HG03066 (cell line): ENCODE data around the gene TMEM247.
"Not testable (repeated sequence)": the region's sequence is repeated elsewhere in the genome, so short reads cannot be mapped to it uniquely, and the experiment has no call there.

Source experiments
- ATAC-seq: cut with Tn5 transposase; IDR thresholded peaks from one replicate; pipeline ENCODE4 v1.9.1; 2021; ENCODE audit warnings: low read depth; ENCODE audit not compliant: unreplicated experiment

TMEM247 gene

DNA sequence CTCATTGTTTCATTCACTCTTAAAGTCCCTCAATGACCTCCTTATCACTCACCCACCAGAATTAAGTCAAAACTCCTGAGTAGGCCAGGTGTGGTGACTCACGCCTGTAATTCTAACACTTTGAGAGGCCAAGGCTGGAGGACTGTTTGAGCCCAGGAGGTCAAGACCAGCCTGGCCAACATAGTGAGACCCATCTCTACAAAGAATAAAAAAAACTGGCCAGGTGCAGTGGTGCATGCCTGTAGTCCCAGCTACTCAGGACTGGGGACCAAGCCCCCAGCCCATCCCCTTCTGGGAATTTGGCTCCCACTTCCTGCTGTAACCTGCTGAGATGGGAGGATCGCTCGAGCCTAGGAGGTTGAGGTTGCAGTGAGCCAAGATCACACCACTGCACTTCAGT lies 28.9 kb downstream of the TMEM247 start:
- no peak for ATAC-seq

DNA sequence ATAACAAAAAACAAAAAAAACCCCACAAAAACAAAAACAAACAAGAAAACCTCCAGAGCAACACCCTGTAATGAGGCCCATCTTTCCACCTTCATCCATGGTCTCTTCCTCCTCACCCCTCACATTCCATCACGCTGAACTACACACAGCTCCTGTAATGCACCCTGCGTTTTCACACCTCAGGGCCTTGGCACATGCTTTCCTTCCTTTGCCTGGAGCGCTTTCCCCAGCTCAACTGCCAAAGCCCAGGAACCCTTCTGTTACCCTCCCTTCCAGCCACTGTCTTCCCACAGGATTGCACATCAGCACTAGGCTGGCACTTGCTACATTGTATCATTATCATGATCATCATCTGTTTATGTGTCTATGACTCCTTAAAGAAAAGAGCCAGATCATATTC lies 29.4 kb downstream of the TMEM247 start:
- ATAC-seq: no peak

DNA sequence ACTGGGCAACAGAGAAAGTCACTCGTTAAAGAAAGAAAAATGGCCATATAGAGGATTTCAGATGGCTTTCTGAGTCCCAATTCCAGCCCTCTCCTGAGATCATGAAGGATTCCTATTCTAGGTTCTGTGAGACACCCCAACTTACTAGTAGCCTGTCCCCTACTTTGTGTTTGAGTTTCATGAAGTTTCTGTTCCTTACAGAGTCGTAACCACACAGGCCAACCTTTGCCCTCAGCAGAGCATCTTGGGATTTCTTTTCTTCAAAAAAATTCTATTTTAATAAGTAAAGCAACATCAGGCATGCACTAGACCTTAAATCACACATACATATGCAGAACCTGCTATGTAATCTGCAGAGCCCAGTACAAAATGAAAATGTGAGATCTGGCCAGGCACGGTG lies 30.4 kb downstream of the TMEM247 start:
- ATAC-seq: no peak

DNA sequence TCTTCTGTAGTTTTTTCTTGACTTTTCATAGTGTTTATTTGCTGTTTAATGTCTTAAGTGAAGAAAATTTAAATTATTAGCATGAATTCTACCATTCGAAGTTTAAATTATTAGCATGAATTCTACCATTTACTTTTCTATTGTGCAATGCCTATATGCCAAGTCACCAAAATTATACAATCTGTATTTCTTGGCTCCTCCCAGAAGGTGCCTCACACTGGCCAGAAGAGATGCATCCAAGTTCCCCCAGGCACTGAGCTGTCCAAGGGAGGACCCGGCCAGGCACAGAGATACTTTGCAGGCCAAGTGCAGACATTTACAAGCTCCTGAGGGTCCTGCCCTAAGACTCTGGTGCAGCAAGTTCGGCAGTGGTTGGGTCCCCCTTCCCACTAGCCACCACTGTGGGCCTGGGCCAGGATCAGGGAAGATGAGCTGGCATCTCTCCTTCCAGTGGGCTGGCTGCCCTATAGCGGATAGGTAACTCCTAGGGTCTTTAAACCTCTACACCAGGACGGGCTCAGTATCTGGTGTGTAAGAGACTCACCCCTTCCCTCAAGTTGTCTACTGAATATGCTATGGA lies 31.3 kb downstream of the TMEM247 start:
- no peak for ATAC-seq

DNA sequence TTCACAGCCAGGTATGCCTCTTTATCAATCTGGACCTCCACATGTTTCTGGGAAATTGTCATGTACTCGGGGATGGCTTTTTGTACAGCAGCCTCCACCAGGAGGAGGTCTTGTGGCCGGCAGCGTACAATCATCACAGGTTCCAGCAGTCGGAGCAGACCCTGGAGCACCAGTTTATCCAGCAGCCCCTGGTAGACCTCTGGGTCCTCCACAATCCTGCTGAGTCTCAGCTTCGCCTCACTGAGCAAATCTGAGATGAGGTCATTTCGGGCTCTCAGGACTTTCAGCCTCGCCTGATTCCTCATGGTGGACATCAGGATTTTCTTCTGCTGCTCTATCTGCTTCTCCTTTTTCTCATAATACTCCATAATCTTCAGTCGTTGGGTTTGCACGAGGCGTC lies 32.8 kb downstream of the TMEM247 start:
- no peak for ATAC-seq

DNA sequence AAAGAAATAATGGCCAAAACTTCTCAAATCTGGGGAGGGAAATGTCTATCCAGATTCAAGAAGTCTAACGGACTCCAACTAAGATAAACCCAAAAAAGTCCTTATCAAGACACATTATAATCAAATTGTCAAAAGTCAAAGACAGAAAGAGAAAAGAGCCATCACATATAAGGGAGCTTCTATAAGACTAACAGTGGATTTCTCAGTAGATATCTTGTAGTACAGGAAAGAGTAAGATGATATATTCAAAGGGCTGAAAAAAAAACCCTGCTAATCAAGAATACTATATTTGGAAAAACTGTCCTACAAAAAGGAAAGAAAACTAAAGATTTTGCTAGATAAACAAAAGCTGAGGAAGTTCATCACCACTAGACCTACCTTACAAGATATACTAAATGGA lies 35.4 kb downstream of the TMEM247 start:
- no peak for ATAC-seq

DNA sequence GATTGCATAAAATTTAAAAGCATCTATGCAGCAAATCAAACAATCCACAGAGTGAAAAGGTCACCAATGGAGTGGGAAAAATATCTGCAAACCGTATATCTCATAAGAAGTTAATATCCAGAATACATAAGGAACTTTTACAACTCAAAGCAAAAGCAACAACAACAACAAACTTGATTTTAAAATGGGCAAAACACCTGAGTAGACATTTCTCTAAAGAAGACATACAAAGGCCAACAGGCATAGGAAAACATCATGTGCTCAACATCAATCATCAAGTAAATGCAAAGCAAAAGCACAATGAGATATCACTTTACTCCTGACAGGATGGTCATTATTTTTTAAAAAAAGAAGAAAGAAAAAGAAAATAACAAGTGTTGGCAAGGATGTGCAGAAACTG lies 38.1 kb downstream of the TMEM247 start:
- ATAC-seq: no peak

DNA sequence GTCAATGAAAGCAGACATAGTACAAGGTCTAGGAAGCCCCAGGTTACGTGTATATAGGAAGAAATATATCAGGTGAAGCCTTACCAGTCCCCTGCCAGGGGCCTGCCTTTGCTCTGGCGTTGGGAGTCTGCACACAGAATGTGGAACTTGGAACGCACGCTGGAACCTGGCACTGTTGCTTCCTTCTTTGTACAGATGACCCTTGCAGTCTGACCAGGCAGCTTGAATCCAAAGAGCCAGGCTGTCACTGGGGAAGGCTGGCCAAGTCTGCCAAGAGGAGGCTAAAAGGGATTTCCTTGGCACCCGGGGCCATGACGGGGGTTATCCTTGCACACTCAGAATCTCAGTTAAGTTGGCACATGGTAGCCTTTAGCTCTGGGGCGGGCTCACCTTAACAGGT lies 39.5 kb downstream of the TMEM247 start:
- no peak for ATAC-seq

DNA sequence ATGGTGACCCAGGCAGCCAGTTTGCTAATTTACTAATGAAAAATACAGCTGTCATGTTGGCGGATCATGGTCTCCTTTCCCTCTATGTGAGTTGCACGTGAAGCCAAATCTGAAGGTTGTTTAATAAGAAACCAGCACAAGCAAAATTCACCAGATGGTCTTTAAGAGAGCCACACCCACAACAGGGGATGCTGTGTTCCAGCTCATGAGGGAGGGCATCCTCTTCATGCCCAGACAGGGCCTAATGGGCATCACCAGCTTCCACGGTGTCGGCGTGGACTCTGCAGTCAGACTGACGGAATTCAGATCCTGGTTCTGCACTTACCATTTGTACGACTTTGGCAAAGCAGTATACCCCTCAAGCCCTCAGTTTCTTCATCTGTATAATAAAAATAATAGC lies 39.9 kb downstream of the TMEM247 start:
- no peak for ATAC-seq

DNA sequence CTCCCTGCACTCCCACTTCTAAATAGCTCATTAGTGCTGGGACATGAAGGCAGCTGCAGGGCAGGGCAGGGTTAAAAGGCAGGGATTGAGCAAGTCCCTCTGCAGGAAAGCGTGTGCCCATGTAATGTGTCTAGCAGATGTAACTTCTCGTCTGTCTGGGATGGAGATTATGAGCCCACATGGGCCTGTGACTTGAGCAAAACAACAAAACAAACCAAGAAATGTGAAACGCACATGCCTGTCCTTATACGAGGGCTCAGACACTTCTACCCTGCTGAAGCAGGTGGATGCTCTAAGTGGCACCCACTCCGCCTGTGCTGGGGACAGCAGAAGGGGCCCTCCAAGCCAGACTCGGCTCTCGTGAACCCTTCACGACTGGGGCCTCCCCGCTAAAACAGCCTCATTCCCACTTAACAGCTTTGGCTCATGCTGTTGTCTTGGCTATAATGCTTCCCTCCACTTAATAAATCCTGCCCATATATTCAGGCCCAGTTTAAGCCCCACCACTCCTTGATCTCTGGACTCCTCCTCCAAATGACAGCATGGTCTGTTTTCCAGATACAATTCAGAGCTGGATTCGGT lies 40.9 kb downstream of the TMEM247 start:
- no peak for ATAC-seq

DNA sequence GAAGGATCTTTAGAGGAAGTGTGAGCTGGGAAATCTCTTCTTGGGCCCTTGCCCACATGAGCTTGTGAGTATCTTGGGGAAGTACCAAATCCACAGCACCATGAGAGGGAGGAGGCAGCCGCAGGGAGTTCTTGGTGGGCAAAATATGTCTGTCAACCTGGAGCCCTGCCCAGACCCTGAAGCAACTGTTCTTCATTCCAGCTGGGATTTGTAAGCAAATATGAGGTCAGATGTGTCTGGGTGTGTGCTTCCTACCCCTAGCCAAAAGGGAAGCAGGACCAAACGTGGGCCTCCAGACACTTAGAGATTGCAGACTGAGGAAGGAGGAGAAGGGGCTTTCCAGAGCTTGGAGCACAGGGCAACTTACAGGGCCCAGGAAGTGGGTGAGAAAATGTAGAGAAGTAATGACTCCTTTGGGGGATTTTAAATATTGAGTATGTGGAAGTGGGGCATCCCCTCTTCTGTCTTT lies 41.9 kb downstream of the TMEM247 start:
- ATAC-seq: no peak

DNA sequence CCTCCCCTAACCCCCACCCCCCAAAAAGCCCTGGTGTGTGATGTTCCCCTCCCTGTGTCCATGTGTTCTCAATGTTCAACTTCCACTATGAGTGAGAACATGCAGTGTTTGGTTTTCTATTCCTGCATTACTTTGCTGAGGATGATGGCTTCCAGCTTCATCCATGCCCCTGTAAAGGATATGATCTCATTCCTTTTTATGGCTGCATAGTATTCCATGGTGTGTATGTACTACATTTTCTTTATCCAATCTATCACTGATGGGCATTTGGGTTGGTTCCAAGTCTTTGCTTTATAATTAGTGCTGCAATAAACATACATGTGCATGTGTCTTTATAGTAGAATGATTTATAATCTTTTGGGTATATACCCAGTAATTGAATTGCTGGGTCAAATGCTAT lies 43.0 kb downstream of the TMEM247 start:
- not testable (repeated sequence) for ATAC-seq

DNA sequence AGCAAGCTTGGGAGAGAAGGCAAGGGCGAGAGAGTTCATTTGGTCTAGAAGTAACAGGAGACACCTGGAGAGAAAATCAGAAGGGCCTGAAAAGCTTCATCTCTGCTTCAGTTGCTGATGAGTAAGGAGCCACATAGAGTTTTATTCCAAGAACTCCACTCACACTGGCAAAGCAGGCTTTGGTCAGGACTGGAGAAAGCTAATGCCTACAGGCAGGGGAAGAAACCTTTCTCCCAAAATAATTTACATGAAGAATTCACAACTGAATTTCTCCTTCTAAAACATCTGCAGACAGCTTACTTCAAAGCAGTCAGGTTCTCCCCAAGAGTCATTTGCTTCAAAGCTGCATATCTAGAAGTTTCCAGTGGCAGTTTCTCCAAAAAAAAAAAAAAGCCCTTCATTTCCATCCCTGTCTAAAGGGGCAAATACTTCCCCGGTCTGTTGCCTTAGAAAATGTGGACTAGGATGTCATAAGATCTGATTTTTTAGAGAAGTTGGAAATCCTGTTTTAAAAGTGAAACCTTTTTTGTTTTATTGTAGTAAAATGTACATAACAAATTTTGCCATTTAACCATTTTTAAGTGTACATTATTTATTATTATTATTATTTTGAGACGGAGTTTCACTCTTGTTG lies 46.3 kb downstream of the TMEM247 start:
- no peak for ATAC-seq

DNA sequence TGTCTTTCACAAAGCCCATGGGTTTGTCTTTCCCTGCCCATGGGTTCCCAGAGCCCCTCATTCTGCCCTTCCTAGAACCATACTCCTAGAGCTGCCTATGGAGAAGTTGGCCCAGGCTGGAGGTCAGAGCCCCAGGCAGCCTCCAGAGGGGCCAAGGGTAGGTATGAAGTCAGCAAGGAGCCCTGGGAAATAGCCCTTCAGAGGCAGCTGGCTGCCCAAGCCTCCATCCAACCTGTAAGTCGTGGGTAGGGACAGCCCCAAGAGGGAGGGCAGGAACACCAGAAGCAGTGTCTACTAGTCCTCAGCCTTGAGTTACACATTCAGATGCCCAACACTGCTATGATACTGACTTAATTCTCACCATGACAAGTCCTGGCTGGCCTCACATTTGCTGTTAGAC lies 49.5 kb downstream of the TMEM247 start:
- ATAC-seq: no peak

DNA sequence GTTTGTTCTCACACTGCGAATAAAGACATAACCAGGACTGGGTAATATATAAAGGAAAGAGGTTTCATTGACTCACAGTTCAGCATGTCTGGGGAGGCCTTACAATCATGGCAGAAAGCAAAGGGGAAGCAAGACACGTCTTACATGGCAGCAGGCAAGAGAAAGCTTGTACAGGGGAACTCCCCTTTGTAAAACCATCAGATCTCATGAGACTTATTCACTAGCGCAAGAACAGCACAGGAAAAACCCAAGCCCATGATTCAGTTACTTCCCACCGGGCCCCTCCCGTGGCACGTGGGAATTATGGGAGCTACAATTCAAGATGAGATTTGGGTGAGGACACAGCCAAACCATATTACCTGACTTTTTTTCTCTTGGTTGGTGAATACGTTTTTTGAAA lies 51.3 kb downstream of the TMEM247 start:
- ATAC-seq: no peak

DNA sequence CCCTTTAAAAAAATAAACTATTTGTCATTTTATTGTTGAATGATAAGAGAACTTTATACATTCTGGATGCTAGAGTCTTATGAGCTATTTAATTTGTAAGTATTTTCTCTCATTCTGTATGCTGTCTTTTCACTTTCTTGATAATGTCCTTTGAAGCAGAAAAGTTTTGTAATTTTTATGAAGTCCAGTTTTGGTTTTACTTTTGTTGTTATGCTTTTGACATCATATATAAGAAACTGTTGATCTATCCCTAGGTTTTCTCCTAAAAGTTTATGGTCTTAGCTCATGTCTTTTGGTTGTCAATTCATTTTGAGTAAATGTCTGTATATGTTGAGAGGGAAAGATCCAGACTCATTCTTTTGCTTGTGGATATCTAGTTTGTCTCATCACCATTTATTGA lies 52.5 kb downstream of the TMEM247 start:
- ATAC-seq: no peak
